ENCODE results near the gene LANCL3. TPM values are rescaled to one million over a fixed set of nuclear protein-coding genes. Genes with fewer than 3 reads are reported as not detected.

LANCL3 gene
- total RNA-seq, 1 experiment from 2014 or later: 0.26 TPM

DNA sequence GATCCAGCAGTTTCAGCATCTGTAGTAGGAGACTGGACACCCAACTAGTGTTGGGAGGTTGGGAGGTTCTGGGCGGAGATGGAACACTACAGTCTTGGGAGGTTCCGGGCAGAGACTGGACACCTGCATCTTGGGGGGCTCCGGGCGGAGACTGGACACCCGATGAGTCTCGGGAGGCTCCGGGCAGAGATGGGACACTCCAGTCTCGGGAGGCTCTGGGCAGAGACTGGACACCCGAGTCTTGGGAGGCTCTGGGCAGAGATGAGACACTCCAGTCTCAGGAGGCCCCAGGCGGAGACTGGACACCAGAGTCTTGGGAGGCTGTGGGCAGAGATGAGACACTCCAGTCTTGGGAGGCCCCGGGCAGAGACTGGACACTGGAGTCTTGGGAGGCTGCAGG is 29.5 kb upstream of the LANCL3 start:
- H3K56ac ChIP-seq (ENCODE audit: insufficient read length, low read depth, low read length): no peak overlapping the region
- H3K4ac ChIP-seq (ENCODE audit: low read depth, low read length): no peak overlapping the region
- no peaks in the 10 kb centered on the region for H3K79me2 ChIP-seq (ENCODE audit: insufficient read depth, low read length)
- H3K23me2 ChIP-seq (ENCODE audit: insufficient read length, low read depth, low read length, poor library complexity, severe bottlenecking): no peaks in the 10 kb centered on the region
- no peak overlapping the region for H2BK12ac ChIP-seq (ENCODE audit: insufficient read length, low read depth, low read length)
- no peak overlapping the region for H3K9ac ChIP-seq (ENCODE audit: extremely low read depth, insufficient read length, low read length)
- no peaks in the 10 kb centered on the region for H3K79me1 ChIP-seq (ENCODE audit: insufficient read depth, low read depth, low read length, poor library complexity, severe bottlenecking)
- no peak overlapping the region for H3K27ac Mint-ChIP-seq
- no peak overlapping the region for H2BK15ac ChIP-seq (ENCODE audit: low read depth, low read length)
- H2AFZ ChIP-seq (ENCODE audit: low read length): no peak overlapping the region
- peaks cover 0 to 9% (median 6%) of the 10 kb centered on the region in 3 experiments; a peak in 4 of 7 replicates for H3K36me3 Mint-ChIP-seq (ENCODE audit: insufficient read depth in 1 of 3, low read depth in 3 of 3)
- H3K4me1 Mint-ChIP-seq: no peaks in the 10 kb centered on the region
- H3T11ph ChIP-seq (ENCODE audit: low read length): no peak overlapping the region
- H3K27me3 Mint-ChIP-seq (ENCODE audit: low read depth): peaks cover 2% of the 10 kb centered on the region; the same call in 1 of the 2 replicates
- H4K5ac ChIP-seq (ENCODE audit: insufficient read length, low read depth, low read length): no peak overlapping the region
- H4K8ac ChIP-seq (replicated peaks; ENCODE audit: insufficient read length, low read depth, low read length): no peak overlapping the region
- H3K27ac ChIP-seq (ENCODE audit: insufficient read length, low read depth, low read length): no peak overlapping the region
- WGBS (ENCODE audit: extremely low coverage, insufficient read length, low lambda C conversion rate): no CpG with 5 or more reads among the region's 11 CpGs
- H4K91ac ChIP-seq (ENCODE audit: insufficient read length, low read depth, low read length): no peak overlapping the region
- no peak for DNase-seq
- H3K4me3 Mint-ChIP-seq: no peak overlapping the region
- H2BK5ac ChIP-seq (ENCODE audit: insufficient read length, low read length): no peak overlapping the region
- H2AK5ac ChIP-seq (ENCODE audit: insufficient read length, low read length): no peak overlapping the region
- TF ChIP-seq, protein P1, sequence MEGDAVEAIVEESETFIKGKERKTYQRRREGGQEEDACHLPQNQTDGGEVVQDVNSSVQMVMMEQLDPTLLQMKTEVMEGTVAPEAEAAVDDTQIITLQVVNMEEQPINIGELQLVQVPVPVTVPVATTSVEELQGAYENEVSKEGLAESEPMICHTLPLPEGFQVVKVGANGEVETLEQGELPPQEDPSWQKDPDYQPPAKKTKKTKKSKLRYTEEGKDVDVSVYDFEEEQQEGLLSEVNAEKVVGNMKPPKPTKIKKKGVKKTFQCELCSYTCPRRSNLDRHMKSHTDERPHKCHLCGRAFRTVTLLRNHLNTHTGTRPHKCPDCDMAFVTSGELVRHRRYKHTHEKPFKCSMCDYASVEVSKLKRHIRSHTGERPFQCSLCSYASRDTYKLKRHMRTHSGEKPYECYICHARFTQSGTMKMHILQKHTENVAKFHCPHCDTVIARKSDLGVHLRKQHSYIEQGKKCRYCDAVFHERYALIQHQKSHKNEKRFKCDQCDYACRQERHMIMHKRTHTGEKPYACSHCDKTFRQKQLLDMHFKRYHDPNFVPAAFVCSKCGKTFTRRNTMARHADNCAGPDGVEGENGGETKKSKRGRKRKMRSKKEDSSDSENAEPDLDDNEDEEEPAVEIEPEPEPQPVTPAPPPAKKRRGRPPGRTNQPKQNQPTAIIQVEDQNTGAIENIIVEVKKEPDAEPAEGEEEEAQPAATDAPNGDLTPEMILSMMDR (conservative IDR thresholded peaks at IDR 0.05): no peak
- H2BK20ac ChIP-seq (ENCODE audit: low read depth, low read length, poor library complexity, severe bottlenecking): no peak overlapping the region
- H4K20me1 ChIP-seq (ENCODE audit: control insufficient read depth, insufficient read depth, insufficient read length): no peaks in the 10 kb centered on the region
- no peak overlapping the region for H3K18ac ChIP-seq (ENCODE audit: insufficient read length, low read depth, low read length)
- no peak overlapping the region for H3K4me2 ChIP-seq (ENCODE audit: insufficient read depth, insufficient read length, low read length)
- H3K27me3 ChIP-seq (ENCODE audit: insufficient read depth, low read length): no peaks in the 10 kb centered on the region
- H3K9me3 Mint-ChIP-seq: peaks cover 60 to 64% of the 10 kb centered on the region in 2 experiments
- H2BK120ac ChIP-seq (ENCODE audit: low read depth, low read length, poor library complexity, severe bottlenecking): no peak overlapping the region
- no peak overlapping the region for H3K14ac ChIP-seq (ENCODE audit: insufficient read depth, low read length)
- H3K4me1 ChIP-seq (ENCODE audit: insufficient read depth, low read length): no peaks in the 10 kb centered on the region
- peaks cover 6% of the 10 kb centered on the region for H3K9me3 ChIP-seq (ENCODE audit: control insufficient read depth, low read depth, low read length)
- no peak overlapping the region for H3K23ac ChIP-seq (ENCODE audit: insufficient read length, low read depth, low read length)
